Measurements from ENCODE around the gene CHERP.
A peak's percentile ranks its signal among the peaks of the same experiment; 100 is the strongest.
"Not testable (repeated sequence)": the region's sequence is repeated elsewhere in the genome, so short reads cannot be mapped to it uniquely, and the experiment has no call there.

The CHERP gene

GRCh38 chr19:16518061-16518460 lies 24.2 kb downstream of the CHERP start:
- TF ChIP-seq, protein P1, sequence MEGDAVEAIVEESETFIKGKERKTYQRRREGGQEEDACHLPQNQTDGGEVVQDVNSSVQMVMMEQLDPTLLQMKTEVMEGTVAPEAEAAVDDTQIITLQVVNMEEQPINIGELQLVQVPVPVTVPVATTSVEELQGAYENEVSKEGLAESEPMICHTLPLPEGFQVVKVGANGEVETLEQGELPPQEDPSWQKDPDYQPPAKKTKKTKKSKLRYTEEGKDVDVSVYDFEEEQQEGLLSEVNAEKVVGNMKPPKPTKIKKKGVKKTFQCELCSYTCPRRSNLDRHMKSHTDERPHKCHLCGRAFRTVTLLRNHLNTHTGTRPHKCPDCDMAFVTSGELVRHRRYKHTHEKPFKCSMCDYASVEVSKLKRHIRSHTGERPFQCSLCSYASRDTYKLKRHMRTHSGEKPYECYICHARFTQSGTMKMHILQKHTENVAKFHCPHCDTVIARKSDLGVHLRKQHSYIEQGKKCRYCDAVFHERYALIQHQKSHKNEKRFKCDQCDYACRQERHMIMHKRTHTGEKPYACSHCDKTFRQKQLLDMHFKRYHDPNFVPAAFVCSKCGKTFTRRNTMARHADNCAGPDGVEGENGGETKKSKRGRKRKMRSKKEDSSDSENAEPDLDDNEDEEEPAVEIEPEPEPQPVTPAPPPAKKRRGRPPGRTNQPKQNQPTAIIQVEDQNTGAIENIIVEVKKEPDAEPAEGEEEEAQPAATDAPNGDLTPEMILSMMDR (IDR thresholded peaks at IDR 0.05; ENCODE audit: poor library complexity, severe bottlenecking) = no peak

GRCh38 chr19:16516923-16517610 lies 25.2 kb downstream of the CHERP start:
- DNase-seq (ENCODE audit: low spot score) (no peak), ATAC-seq (ENCODE audit: low read depth) (peak; percentile 7; the same call in 1 of the 3 replicates)
- Histone ChIP-seq H3K27ac (ENCODE audit: poor library complexity, severe bottlenecking) (no peak overlapping the region), H3K4me1 (ENCODE audit: insufficient read depth, poor library complexity, severe bottlenecking) (no peaks in the 10 kb centered on the region), H3K27me3 (ENCODE audit: insufficient read depth, poor library complexity, severe bottlenecking) (no peaks in the 10 kb centered on the region), H3K4me3 (ENCODE audit: severe bottlenecking) (no peak overlapping the region), H3K9me3 (ENCODE audit: severe bottlenecking) (no peaks in the 10 kb centered on the region), H3K36me3 (ENCODE audit: low read depth) (peaks cover 47% of the 10 kb centered on the region)
- TF ChIP-seq, protein P1 (IDR thresholded peaks at IDR 0.05; ENCODE audit: poor library complexity, severe bottlenecking) = no peak

More at GRCh38 chr19:16518061-16518460, 24.2 kb downstream of the CHERP start:
- no peaks in the 10 kb centered on the region for H3K4me1 ChIP-seq (ENCODE audit: insufficient read depth, poor library complexity, severe bottlenecking)
- H3K4me3 ChIP-seq (ENCODE audit: severe bottlenecking) = no peak overlapping the region
- DNase-seq (ENCODE audit: low spot score) (no peak), ATAC-seq (ENCODE audit: low read depth) (no peak)
- no peaks in the 10 kb centered on the region for H3K27me3 ChIP-seq (ENCODE audit: insufficient read depth, poor library complexity, severe bottlenecking)
- H3K27ac ChIP-seq (ENCODE audit: poor library complexity, severe bottlenecking) = no peak overlapping the region
- no peaks in the 10 kb centered on the region for H3K9me3 ChIP-seq (ENCODE audit: severe bottlenecking)
- H3K36me3 ChIP-seq (ENCODE audit: low read depth) = peaks cover 55% of the 10 kb centered on the region

DNA sequence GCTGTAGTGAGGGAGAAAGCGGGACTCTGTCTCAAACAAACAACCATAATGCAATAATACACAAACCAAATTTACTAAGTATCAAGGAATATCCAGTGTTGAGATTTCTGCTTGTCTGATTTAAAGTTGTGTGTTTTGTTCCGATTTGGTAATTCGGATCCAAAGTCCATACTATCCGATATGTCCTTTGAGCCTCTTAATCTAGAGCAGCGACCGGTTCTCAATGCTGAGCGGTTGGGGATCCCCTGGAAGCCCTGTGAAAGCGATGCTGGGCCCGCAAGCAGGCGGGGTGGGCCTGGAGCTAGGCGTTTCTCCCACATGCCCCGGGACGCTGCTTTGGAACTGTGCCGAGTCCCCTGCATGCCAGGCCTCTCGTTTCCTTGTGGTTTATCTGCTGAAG lies 25.9 kb downstream of the CHERP start:
- no peaks in the 10 kb centered on the region for H3K9me3 ChIP-seq (ENCODE audit: severe bottlenecking)
- TF ChIP-seq, protein P1 (IDR thresholded peaks at IDR 0.05; ENCODE audit: poor library complexity, severe bottlenecking) = no peak
- no peaks in the 10 kb centered on the region for H3K27me3 ChIP-seq (ENCODE audit: insufficient read depth, poor library complexity, severe bottlenecking)
- DNase-seq (ENCODE audit: low spot score) (no peak), ATAC-seq (ENCODE audit: low read depth) (no peak)
- H3K4me1 ChIP-seq (ENCODE audit: insufficient read depth, poor library complexity, severe bottlenecking) = no peaks in the 10 kb centered on the region
- H3K4me3 ChIP-seq (ENCODE audit: severe bottlenecking) = no peak overlapping the region
- H3K36me3 ChIP-seq (ENCODE audit: low read depth) = peaks cover 45% of the 10 kb centered on the region
- H3K27ac ChIP-seq (ENCODE audit: poor library complexity, severe bottlenecking) = no peak overlapping the region

DNA sequence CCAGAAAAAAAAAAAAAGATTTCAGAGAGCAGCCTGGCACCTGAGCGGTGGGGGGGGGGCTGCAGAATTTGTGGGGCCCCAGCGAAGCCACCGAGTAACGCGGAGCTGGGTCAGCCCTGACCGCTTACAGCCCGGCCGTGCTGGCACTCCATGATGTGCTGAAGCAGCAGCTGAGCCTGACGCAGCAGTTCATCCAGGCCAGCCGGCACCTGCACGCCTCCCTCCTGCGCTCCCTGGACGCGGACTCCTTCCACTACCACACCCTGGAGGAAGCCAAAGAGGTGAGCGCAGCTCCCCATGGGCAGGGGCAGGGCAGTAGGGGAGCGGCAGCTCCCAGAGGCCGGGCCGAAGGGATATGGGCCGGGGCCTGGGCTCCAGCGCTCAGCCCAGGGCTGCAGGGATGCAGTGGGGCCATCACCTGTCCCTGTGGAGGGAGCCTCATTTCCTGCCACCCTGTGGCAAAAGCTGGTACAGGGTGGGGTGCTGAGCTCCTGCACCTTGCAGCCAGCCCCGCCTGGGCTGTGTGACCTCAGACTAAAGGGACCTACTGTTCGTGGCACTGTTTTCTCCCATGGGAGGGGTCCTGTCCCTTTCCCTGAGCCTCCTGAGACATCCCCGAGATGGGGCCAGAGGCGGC lies 27.7 kb downstream of the CHERP start:
- H3K27ac ChIP-seq (ENCODE audit: poor library complexity, severe bottlenecking) = no peak overlapping the region
- no peak overlapping the region for H3K4me3 ChIP-seq (ENCODE audit: severe bottlenecking)
- TF ChIP-seq, protein P1 (IDR thresholded peaks at IDR 0.05; ENCODE audit: poor library complexity, severe bottlenecking) = no peak
- DNase-seq (ENCODE audit: low spot score) (peak; percentile 54), ATAC-seq (ENCODE audit: low read depth) (peak; percentile 32; the same call in 1 of the 3 replicates)
- peaks cover 31% of the 10 kb centered on the region for H3K36me3 ChIP-seq (ENCODE audit: low read depth)
- no peaks in the 10 kb centered on the region for H3K4me1 ChIP-seq (ENCODE audit: insufficient read depth, poor library complexity, severe bottlenecking)
- H3K27me3 ChIP-seq (ENCODE audit: insufficient read depth, poor library complexity, severe bottlenecking) = no peaks in the 10 kb centered on the region
- H3K9me3 ChIP-seq (ENCODE audit: severe bottlenecking) = no peaks in the 10 kb centered on the region

- H3K9me3 ChIP-seq (ENCODE audit: severe bottlenecking); H3K4me1 ChIP-seq (ENCODE audit: insufficient read depth, poor library complexity, severe bottlenecking); H3K4me3 ChIP-seq (ENCODE audit: severe bottlenecking); DNase-seq (ENCODE audit: low spot score); ATAC-seq (ENCODE audit: low read depth); H3K27ac ChIP-seq (ENCODE audit: poor library complexity, severe bottlenecking); H3K27me3 ChIP-seq (ENCODE audit: insufficient read depth, poor library complexity, severe bottlenecking): not testable (repeated sequence)
- H3K36me3 ChIP-seq (ENCODE audit: low read depth) = peaks cover 12% of the 10 kb centered on the region
Measured at GRCh38 chr19:16512611-16513010, 29.6 kb downstream of the CHERP start.

Data from RWPE2 (cell line).